ENCODE results near the gene POLH.

DNA sequence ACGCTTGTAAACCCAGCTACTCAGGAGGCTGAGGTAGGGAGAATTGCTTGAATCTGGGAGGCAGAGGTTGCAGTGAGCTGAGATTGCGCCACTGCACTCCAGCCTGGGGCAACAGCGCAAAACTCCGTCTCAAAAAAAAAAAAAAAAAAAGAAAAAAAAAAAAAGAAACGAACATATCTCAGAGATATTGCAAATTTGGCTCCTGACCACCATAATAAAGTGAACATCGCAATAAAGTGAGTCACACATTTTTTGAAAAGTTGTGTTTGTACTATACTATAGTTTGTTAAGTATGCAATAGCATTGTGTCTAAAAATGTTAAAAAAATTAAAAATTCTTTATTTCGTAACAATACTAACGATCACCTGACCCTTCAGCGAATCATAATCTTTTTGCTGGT is 82.2 kb downstream of the POLH start:
- TF ChIP-seq, protein P1, sequence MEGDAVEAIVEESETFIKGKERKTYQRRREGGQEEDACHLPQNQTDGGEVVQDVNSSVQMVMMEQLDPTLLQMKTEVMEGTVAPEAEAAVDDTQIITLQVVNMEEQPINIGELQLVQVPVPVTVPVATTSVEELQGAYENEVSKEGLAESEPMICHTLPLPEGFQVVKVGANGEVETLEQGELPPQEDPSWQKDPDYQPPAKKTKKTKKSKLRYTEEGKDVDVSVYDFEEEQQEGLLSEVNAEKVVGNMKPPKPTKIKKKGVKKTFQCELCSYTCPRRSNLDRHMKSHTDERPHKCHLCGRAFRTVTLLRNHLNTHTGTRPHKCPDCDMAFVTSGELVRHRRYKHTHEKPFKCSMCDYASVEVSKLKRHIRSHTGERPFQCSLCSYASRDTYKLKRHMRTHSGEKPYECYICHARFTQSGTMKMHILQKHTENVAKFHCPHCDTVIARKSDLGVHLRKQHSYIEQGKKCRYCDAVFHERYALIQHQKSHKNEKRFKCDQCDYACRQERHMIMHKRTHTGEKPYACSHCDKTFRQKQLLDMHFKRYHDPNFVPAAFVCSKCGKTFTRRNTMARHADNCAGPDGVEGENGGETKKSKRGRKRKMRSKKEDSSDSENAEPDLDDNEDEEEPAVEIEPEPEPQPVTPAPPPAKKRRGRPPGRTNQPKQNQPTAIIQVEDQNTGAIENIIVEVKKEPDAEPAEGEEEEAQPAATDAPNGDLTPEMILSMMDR (conservative IDR thresholded peaks at IDR 0.05; ENCODE audit: low read depth, low read length), result no peak
- TF ChIP-seq FOS (IDR thresholded peaks at IDR 0.05; ENCODE audit: low read depth, low read length) (no peak), POLR2A (IDR thresholded peaks at IDR 0.05; ENCODE audit: low read depth, low read length) (no peak), BHLHE40 (IDR thresholded peaks at IDR 0.05; ENCODE audit: low read depth, low read length) (no peak), MAFK (IDR thresholded peaks at IDR 0.05; ENCODE audit: low read depth, low read length) (no peak), MAZ (IDR thresholded peaks at IDR 0.05; ENCODE audit: borderline replicate concordance, low read depth, low read length) (no peak), NFE2L2 (IDR thresholded peaks at IDR 0.05; ENCODE audit: low read depth, low read length) (no peak), RCOR1 (IDR thresholded peaks at IDR 0.05; ENCODE audit: insufficient replicate concordance, low read length) (no peak), RFX5 (IDR thresholded peaks at IDR 0.05; ENCODE audit: low read depth, low read length) (no peak), RAD21 (IDR thresholded peaks at IDR 0.05; ENCODE audit: low read length) (no peak), SMC3 (IDR thresholded peaks at IDR 0.05; ENCODE audit: low read depth, low read length) (no peak)
- TF ChIP-seq, protein P2, sequence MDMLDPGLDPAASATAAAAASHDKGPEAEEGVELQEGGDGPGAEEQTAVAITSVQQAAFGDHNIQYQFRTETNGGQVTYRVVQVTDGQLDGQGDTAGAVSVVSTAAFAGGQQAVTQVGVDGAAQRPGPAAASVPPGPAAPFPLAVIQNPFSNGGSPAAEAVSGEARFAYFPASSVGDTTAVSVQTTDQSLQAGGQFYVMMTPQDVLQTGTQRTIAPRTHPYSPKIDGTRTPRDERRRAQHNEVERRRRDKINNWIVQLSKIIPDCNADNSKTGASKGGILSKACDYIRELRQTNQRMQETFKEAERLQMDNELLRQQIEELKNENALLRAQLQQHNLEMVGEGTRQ (IDR thresholded peaks at IDR 0.05; ENCODE audit: low read depth, low read length), result no peak
